T-helper 17 cell (primary cell): ENCODE results near the gene HCRTR2. TPM values are rescaled to one million over a fixed set of nuclear protein-coding genes. Genes with fewer than 3 reads are reported as not detected.
"Not testable (repeated sequence)": the region's sequence is repeated elsewhere in the genome, so short reads cannot be mapped to it uniquely, and the experiment has no call there.

ENCODE experiments used
- ATAC-seq: fragments of 150-1000 bp; cut with Tn5 transposase; 2 replicates; pipeline ENCODE4 v1.10.0; 2021; ENCODE audit warnings: mild to moderate bottlenecking, moderate library complexity
- DNase-seq, 3 donors: peaks; one replicate each; pipeline versions ENCODE4 v3.0.0 to v3.0.0-alpha.2; 2020 to 2021
- H3K9me3 ChIP-seq: one replicate; pipeline ENCODE4 v1.7.0; 2013; ENCODE audit warnings: low read length, mild to moderate bottlenecking; ENCODE audit not compliant: control insufficient read depth, poor library complexity, severe bottlenecking
- H3K27ac Mint-ChIP-seq: one replicate; pipeline ENCODE4 v1.8.0; 2022; ENCODE audit warnings: mild to moderate bottlenecking, moderate library complexity, mixed read lengths
- H3K27me3 Mint-ChIP-seq: one replicate; pipeline ENCODE4 v1.8.0; 2022; ENCODE audit warnings: mixed read lengths
- H3K36me3 Mint-ChIP-seq: one replicate; pipeline ENCODE4 v1.8.0; 2022; ENCODE audit warnings: low read depth, mixed read lengths
- H3K4me1 Mint-ChIP-seq: one replicate; pipeline ENCODE4 v1.8.0; 2022; ENCODE audit warnings: mild to moderate bottlenecking, mixed read lengths
- H3K4me3 Mint-ChIP-seq: one replicate; pipeline ENCODE4 v1.8.0; 2022; ENCODE audit warnings: mild to moderate bottlenecking, moderate library complexity, mixed read lengths
- total RNA-seq, 4 donors: library from RNA in 2 of 4; stranded (reverse) in 2 of 4; gene quantifications; one replicate each; pipeline ENCODE4 v1.2.3 and lab custom pipeline; 2022 to 2026

HCRTR2 gene
- total RNA-seq (not detected), total RNA-seq (lab: John Stamatoyannopoulos, UW) (0 reads per million in 2 donors)

DNA sequence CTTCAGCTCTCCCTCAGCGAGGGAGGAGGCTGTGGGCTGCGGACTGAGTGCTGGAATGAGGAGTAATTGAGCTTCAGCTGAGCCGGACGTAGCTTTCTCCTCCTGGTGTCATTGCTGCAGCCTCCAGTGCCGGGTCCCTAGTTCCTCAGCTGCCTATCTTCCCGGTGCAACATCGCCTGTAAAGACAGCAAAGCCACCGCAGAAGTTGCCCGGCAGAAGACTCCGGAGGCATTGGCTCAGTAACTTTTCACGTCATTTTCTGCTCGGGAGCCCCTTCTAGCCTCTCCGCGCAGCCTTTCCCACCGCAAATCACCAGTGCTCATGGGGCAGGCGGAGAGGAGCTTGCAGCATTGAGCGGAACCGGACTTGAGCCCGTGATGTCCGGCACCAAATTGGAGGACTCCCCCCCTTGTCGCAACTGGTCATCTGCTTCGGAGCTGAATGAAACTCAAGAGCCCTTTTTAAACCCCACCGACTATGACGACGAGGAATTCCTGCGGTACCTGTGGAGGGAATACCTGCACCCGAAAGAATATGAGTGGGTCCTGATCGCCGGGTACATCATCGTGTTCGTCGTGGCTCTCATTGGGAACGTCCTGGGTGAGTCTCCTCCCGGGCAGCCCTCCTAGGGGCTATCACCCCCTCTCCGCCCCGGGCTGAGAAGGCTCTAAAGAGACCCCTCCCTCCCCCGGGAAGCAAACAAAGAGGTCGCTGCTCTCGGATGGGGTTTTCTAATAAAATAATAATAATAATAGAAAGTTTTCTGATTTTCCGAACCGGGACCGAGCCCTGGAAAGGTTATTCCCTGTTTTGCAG is at the start of gene HCRTR2:
HCRTR2 (plus strand) TSS at position 305 of the 816 bp plus-strand sequence; CDS start at position 378, 73 bp downstream.
- no peaks in the 10 kb centered on the region for H3K4me1 Mint-ChIP-seq
- no peak within 1 kb of the TSS for H3K4me3 Mint-ChIP-seq
- peaks cover 3% of the 10 kb centered on the region for H3K9me3 ChIP-seq
- no peaks in the 10 kb centered on the region for H3K27me3 Mint-ChIP-seq
- DNase-seq = no peak
- H3K36me3 Mint-ChIP-seq = no peaks in the 10 kb centered on the region
- ATAC-seq = no peak
- no peak within 1 kb of the TSS for H3K27ac Mint-ChIP-seq

DNA sequence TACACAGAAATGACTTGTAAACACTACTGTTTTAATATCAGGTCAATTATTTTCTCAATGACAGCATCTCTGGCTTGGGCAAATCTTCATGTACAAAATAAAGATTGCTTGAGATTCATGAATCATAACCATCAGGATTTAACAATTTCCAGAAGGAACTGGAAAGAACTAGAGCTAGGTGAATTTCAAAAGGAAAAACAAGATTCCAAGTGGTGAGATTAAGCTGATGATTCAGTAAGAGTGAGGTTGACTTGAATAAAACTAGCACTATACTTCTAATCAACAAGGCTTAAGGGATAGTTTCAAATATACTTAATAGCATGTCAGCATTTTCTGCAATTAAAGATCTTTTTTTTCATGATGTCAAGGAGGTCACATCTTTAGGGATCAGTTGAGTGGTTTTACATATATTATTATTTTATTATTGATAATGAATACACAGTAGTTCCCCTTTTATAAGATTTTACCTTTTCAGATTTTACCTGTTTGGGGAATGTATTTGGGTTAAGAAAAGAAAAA is 43.5 kb upstream of the HCRTR2 start:
- no peak overlapping the region for H3K27ac Mint-ChIP-seq
- H3K27me3 Mint-ChIP-seq = no peaks in the 10 kb centered on the region
- no peak overlapping the region for H3K4me3 Mint-ChIP-seq
- no peaks in the 10 kb centered on the region for H3K36me3 Mint-ChIP-seq
- no peak for ATAC-seq
- H3K4me1 Mint-ChIP-seq = no peaks in the 10 kb centered on the region
- no peaks in the 10 kb centered on the region for H3K9me3 ChIP-seq
- no peak for DNase-seq

GRCh38 chr6:55131616-55132015 is 42.7 kb upstream of the HCRTR2 start:
- Mint-ChIP-seq H3K36me3 (no peaks in the 10 kb centered on the region), H3K4me1 (no peaks in the 10 kb centered on the region), H3K27ac (no peak overlapping the region), H3K27me3 (no peaks in the 10 kb centered on the region), H3K4me3 (no peak overlapping the region)
- DNase-seq (no peak), ATAC-seq (no peak)
- no peaks in the 10 kb centered on the region for H3K9me3 ChIP-seq

GRCh38 chr6:55136916-55137315 is 37.4 kb upstream of the HCRTR2 start:
- Mint-ChIP-seq H3K4me1 (no peaks in the 10 kb centered on the region), H3K27me3 (no peaks in the 10 kb centered on the region), H3K4me3 (no peak overlapping the region), H3K36me3 (no peaks in the 10 kb centered on the region), H3K27ac (no peak overlapping the region)
- ATAC-seq = no peak
- no peaks in the 10 kb centered on the region for H3K9me3 ChIP-seq
- DNase-seq = no peak

DNA sequence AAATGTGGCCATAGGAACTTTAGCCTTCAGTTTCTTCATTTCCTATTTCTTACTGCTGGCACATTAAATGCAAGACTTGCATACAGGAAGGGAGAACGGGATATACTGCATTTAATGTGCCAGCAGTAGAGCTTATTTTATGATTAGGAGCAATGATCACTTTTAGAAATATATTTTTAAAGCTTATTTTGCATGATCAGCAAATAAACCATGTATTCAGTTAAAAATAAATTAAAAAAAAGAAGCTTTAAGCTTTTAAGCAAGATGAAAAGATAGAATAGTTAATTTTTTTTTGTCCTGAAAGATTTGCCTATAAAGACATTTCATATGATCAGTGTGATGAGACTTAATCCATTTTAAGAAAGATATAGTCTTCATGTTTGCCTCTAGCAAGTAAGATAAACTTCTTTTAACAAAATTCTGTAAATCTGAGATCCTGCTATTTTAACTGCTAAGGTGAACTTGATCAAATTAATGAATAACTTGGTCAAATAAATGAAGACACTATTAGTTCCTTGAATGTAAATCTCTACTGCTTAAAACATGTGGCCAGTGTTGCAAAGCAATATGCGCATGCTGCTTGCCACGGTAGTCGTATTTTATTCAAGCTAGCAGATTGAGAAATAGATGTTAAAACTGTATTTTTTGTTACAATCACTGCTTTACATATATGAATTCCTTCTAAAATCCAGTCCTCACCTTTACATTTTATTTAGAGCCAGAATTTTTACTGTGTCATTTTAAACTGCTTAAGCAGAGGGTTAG is 36.2 kb upstream of the HCRTR2 start:
- DNase-seq (no peak), ATAC-seq (no peak)
- no peaks in the 10 kb centered on the region for H3K27me3 Mint-ChIP-seq
- H3K27ac Mint-ChIP-seq = no peak overlapping the region
- no peaks in the 10 kb centered on the region for H3K9me3 ChIP-seq
- no peaks in the 10 kb centered on the region for H3K4me1 Mint-ChIP-seq
- no peaks in the 10 kb centered on the region for H3K36me3 Mint-ChIP-seq
- H3K4me3 Mint-ChIP-seq = no peak overlapping the region

DNA sequence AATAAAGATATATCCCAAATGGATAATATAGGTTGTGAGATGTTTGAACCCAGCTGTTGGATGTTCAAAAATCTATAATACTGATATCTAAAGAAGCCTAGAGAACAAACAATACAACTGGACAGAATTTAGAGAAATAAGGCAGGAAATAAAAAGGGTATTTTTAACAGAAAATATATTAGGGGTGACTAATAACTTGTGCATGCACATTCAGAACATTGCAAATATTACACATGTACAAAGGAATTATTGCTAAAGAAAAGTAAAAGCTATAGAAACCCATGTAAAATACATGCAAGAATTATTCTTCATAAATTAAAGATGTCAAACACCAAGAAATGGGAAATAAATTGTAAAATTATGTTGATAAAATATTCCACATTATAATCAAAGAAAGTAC is 32.7 kb upstream of the HCRTR2 start:
- no peaks in the 10 kb centered on the region for H3K4me1 Mint-ChIP-seq
- no peaks in the 10 kb centered on the region for H3K36me3 Mint-ChIP-seq
- H3K9me3 ChIP-seq = no peaks in the 10 kb centered on the region
- ATAC-seq (no peak), DNase-seq (no peak)
- H3K27me3 Mint-ChIP-seq = no peaks in the 10 kb centered on the region
- H3K4me3 Mint-ChIP-seq = no peak overlapping the region
- no peak overlapping the region for H3K27ac Mint-ChIP-seq

DNA sequence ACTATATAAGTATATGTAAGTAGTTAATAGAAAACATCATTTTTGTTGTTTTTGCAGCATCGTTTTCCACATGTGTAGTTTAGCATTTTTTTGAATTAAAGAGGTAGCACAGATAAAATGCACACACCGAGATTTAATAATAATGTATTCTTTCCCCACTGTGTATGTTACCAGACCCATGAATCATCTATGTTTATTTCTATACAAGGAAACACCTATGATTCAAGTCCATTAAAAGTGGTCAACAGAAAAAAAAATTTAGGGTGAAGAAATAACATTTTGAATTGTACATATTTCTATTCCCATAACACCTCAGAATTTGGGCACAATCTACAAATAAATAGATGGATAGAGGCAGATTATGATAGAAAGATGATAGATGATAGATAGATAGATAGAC is 31.7 kb upstream of the HCRTR2 start:
- Mint-ChIP-seq H3K4me3 (no peak overlapping the region), H3K4me1 (no peaks in the 10 kb centered on the region), H3K27ac (no peak overlapping the region)

DNA sequence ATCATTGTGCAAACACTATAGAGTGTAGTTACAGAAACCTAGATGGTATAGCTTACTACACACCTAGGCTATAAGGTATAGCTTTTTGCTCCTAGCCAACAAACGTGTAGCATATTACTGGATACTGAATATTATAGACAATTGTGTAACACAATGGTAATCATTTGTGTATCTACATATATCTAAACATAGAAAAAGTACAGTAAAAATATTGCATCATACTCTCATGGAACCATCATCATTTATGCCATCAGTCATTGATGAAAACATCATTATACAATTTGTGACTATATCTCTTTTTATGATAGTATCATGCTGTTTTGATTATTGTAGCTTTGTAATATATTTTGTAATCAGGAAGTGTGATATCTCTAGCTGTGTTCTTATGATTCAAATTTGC is 21.0 kb upstream of the HCRTR2 start:
- Mint-ChIP-seq H3K4me3 (no peak overlapping the region), H3K36me3 (no peaks in the 10 kb centered on the region), H3K27me3 (no peaks in the 10 kb centered on the region), H3K4me1 (no peaks in the 10 kb centered on the region), H3K27ac (no peak overlapping the region)
- no peaks in the 10 kb centered on the region for H3K9me3 ChIP-seq
- no peak for DNase-seq
- ATAC-seq = no peak

More for the DNA sequence above, 31.7 kb upstream of the HCRTR2 start:
- no peak for DNase-seq
- ATAC-seq = no peak
- H3K9me3 ChIP-seq = peaks cover 3% of the 10 kb centered on the region
- no peaks in the 10 kb centered on the region for H3K36me3 Mint-ChIP-seq
- H3K27me3 Mint-ChIP-seq = no peaks in the 10 kb centered on the region

- ATAC-seq, H3K36me3 Mint-ChIP-seq, H3K27me3 Mint-ChIP-seq, H3K4me1 Mint-ChIP-seq, DNase-seq, H3K4me3 Mint-ChIP-seq, H3K9me3 ChIP-seq, H3K27ac Mint-ChIP-seq: not testable (repeated sequence)
Observed at GRCh38 chr6:55158784-55159183, 15.5 kb upstream of the HCRTR2 start.

- no peaks in the 10 kb centered on the region for H3K4me1 Mint-ChIP-seq
- H3K27ac Mint-ChIP-seq = no peak overlapping the region
- no peaks in the 10 kb centered on the region for H3K27me3 Mint-ChIP-seq
- no peaks in the 10 kb centered on the region for H3K9me3 ChIP-seq
- DNase-seq (no peak), ATAC-seq (no peak)
- H3K4me3 Mint-ChIP-seq = no peak overlapping the region
- H3K36me3 Mint-ChIP-seq = no peaks in the 10 kb centered on the region
Observed at GRCh38 chr6:55167860-55168259, 6.5 kb upstream of the HCRTR2 start.

DNA sequence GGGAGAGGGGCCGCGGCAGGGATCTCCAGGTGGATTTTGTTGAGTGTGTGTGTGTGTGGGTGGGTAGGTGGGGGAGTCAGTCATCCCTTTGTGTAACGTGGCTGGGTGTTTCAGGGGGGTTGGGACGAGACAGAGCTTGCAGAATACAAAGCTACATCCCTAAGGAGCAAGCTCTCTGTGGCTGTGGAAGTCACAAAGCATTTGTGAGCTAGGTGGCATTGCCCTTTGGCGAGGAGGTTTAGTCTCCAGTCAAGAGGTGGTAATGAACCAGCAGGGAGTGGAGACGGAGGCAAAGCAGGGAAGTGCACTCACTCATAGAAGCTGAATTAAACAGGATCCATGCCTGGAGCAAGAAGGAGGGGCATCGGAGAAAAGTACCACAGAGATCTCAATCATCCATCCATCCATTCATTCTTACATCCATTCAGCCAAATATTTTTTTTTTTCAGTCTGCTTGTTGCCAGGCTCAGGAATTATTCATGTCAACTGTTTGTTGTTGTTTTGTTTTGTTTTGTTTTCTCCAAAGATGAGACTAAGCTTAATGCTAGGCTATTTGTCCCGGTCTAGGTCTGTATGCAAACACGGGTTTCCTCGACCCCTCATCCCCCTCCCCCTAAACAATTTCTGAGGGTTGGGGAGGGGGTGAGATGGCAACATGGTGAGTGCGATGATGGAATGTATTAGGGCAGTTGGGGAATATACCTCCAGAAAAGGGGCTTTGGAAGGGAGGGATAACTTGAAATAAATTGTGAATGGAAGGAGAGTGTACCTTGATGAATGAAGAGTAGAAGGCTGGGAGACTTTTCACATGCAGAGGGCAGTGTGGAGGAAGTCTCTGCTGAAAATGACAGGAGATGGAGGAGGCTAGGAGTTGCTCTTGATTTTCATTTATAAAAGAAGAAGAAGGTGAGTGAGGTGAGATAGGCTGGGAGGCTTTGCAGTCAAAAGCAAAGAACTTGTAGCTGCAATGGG is 1.0 kb downstream of the HCRTR2 start:
- DNase-seq (no peak), ATAC-seq (no peak)
- no peaks in the 10 kb centered on the region for H3K4me1 Mint-ChIP-seq
- H3K27ac Mint-ChIP-seq = no peak overlapping the region
- H3K36me3 Mint-ChIP-seq = no peaks in the 10 kb centered on the region
- H3K27me3 Mint-ChIP-seq = no peaks in the 10 kb centered on the region
- peak overlapping the region; percentile 19 for H3K4me3 Mint-ChIP-seq
- peaks cover 3% of the 10 kb centered on the region for H3K9me3 ChIP-seq

DNA sequence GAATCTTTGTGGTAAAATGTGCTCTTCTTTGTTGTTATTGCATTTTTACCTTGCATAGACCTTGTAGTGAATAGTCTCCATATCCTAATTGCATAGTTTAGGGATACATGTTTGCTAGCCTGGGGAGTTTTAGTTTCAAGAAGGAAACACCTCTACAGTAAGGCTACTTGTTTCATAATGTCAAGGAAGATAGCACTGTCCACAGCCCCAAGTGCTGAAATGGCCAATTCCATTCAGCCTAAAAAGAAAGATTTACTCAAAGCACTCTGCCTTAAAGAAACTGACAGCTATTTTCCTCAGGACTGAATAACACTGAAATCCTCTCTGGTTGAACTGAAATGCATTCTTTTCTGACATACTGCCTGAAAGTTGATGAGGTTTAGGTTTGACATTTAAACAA is 2.6 kb downstream of the HCRTR2 start:
- Mint-ChIP-seq H3K36me3 (no peaks in the 10 kb centered on the region), H3K4me3 (no peak overlapping the region), H3K4me1 (no peaks in the 10 kb centered on the region), H3K27me3 (no peaks in the 10 kb centered on the region), H3K27ac (no peak overlapping the region)
- H3K9me3 ChIP-seq = peaks cover 3% of the 10 kb centered on the region
- ATAC-seq = no peak
- no peak for DNase-seq

- no peak for DNase-seq
- Mint-ChIP-seq H3K27me3 (no peaks in the 10 kb centered on the region), H3K27ac (no peak overlapping the region), H3K36me3 (no peaks in the 10 kb centered on the region), H3K4me1 (no peaks in the 10 kb centered on the region), H3K4me3 (no peak overlapping the region)
- ATAC-seq = no peak
- no peaks in the 10 kb centered on the region for H3K9me3 ChIP-seq
Observed at GRCh38 chr6:55180258-55180657, 5.9 kb downstream of the HCRTR2 start.
